K562 (cell line): ENCODE measurements around the gene TXNRD2. TPM values are rescaled to one million over a fixed set of nuclear protein-coding genes. Genes with fewer than 3 reads are reported as not detected.
A peak's percentile ranks its signal among the peaks of the same experiment; 100 is the strongest.

ENCODE experiments used
- GTF2E2 ChIP-seq: fragments of 200-800 bp; sonication (Bioruptor generic); IDR thresholded peaks from 2 replicates; pipeline ENCODE4 v1.6.1; 2016; ENCODE audit warnings: missing genetic modification characterization, missing compliant biosample characterization
- POLR2G ChIP-seq: fragments of 200-400 bp; formaldehyde crosslinking; IDR thresholded peaks from 2 replicates; pipeline ENCODE4 v1.6.1; 2017; ENCODE audit warnings: low read depth, mild to moderate bottlenecking, antibody characterized with exemption, low read length, moderate library complexity
- SP2 ChIP-seq: IDR thresholded peaks from 2 replicates; pipeline ENCODE4 v1.6.1; 2011; ENCODE audit warnings: mild to moderate bottlenecking, low read depth, low read length, moderate library complexity; ENCODE audit not compliant: poor library complexity, severe bottlenecking; ENCODE audit errors: extremely low read depth
- TAF9B ChIP-seq: fragments of 450-650 bp; IDR thresholded peaks from 2 replicates; pipeline ENCODE4 v1.6.1; 2018; ENCODE audit warnings: mild to moderate bottlenecking; ENCODE audit not compliant: partially characterized antibody
- TFAM ChIP-seq: fragments of 250-450 bp; sonication (Bioruptor Pico); conservative IDR thresholded peaks from 2 replicates; pipeline ENCODE4 v1.5.0; 2021; ENCODE audit warnings: mild to moderate bottlenecking, moderate library complexity
- TSHZ1 ChIP-seq: fragments of 250-450 bp; sonication (Bioruptor Pico); IDR thresholded peaks from 2 replicates; pipeline ENCODE4 v1.4.0; 2020; ENCODE audit warnings: mild to moderate bottlenecking, moderate library complexity
- XRCC4 ChIP-seq: IDR thresholded peaks from one replicate; pipeline ENCODE4 v1.6.1; 2011; ENCODE audit not compliant: insufficient read depth, insufficient read length; ENCODE audit errors: extremely low read depth
- ZBED1 ChIP-seq: IDR thresholded peaks from 2 replicates; pipeline ENCODE4 v1.6.1; 2014
- ZBTB34 ChIP-seq: fragments of 250-450 bp; sonication (Bioruptor Pico); IDR thresholded peaks from 2 replicates; pipeline ENCODE4 v1.8.0; 2021; ENCODE audit warnings: mild to moderate bottlenecking, moderate library complexity
- ZBTB40 ChIP-seq, 2 experiments: fragments of 450-650 bp in 1 of 2; sonication (generic) in 1 of 2; formaldehyde crosslinking in 1 of 2; IDR thresholded peaks; 2 replicates each; pipeline versions ENCODE4 v1.7.1 to v1.9.0; 2016 to 2022; ENCODE audit warnings: inconsistent platforms in 1 of 2, mild to moderate bottlenecking in 1 of 2, missing genetic modification reagents in 1 of 2
- ZNF175 ChIP-seq: fragments of 200-800 bp; sonication (Bioruptor generic); IDR thresholded peaks from 2 replicates; pipeline ENCODE4 v1.6.1; 2016; ENCODE audit warnings: low read depth, mild to moderate bottlenecking, missing genetic modification characterization, missing compliant biosample characterization
- ZNF24 ChIP-seq: fragments of 450-650 bp; IDR thresholded peaks from 2 replicates; pipeline ENCODE4 v1.6.1; 2016
- polyA plus RNA-seq, 8 experiments: library from polyadenylated mRNA; depleted of rRNA in 4 of 8; stranded (reverse) in 5 of 8; unstranded in 3 of 8; fragments of >200 nt; fragmentation: Nextera tagmentation in 2 of 8; fragmentation: Illumina TruSeq in 1 of 8; extraction: Ambion mirVana in 2 of 8; extraction: Trizol in 1 of 8; gene quantifications; 2 replicates each; pipeline versions ENCODE4 v1.2.1 to v1.2.3, GENCODE V29; 2011 to 2014; ENCODE audit warnings: inconsistent platforms in 1 of 8, missing spikeins in 1 of 8
- total RNA-seq, 7 experiments: library from RNA; depleted of rRNA in 6 of 7; stranded (reverse); fragments of >200 nt in 6 of 7; fragmentation: Illumina TruSeq in 2 of 7; extraction: Trizol in 2 of 7; gene quantifications; 2 replicates each; pipeline versions ENCODE4 v1.2.1 to v1.2.3, GENCODE V29; 2011 to 2021; ENCODE audit warnings: low replicate concordance in 1 of 7

TXNRD2 gene
- total and polyA plus RNA-seq, 9 of the 15 experiments (the other 6 are each of a cell fraction or from before 2014, with no cell fraction given): 3.3 to 80.2 (median 49.4) TPM

- TF ChIP-seq ZBTB40 (IDR thresholded peaks at IDR 0.05): no peak
- TF ChIP-seq ZBTB40 (CRISPR knock-in tag; IDR thresholded peaks at IDR 0.05): 0 out of 2 replicates have a peak, but pooled peaks have one; percentile 6
- TF ChIP-seq ZNF175 (CRISPR knock-in tag): no peak
- TF ChIP-seq ZBED1: no peak
- TF ChIP-seq XRCC4: no peak
- peak; percentile 66 for TF ChIP-seq POLR2G
- no peak for TF ChIP-seq TFAM (CRISPR knock-in tag)
- TF ChIP-seq TAF9B: no peak
- TF ChIP-seq ZNF24: no peak
- no peak for TF ChIP-seq SP2
- no peak for TF ChIP-seq GTF2E2 (tag)
- TF ChIP-seq TSHZ1 (CRISPR knock-in tag): no peak
- TF ChIP-seq ZBTB34 (CRISPR knock-in tag): no peak
Measured at GRCh38 chr22:19875061-19875530, 66.5 kb downstream of the TXNRD2 start (continued).
